Peyer's patch (tissue), 4 donors: ENCODE measurements around the gene IMMP1L. TPM values are rescaled to one million over a fixed set of nuclear protein-coding genes. Genes with fewer than 3 reads are reported as not detected.

Experiments
- DNase-seq, 3 donors: peaks; one replicate each; pipeline ENCODE4 v3.0.0-alpha.2; 2017 to 2019
- H3K27ac ChIP-seq, 4 donors: fragments of 200-600 bp; sonication (generic); one replicate each; pipeline ENCODE4 v1.5.1; 2016 to 2019
- H3K27me3 ChIP-seq, 2 donors: fragments of 200-600 bp; sonication (generic); one replicate each; pipeline ENCODE4 v1.5.1; 2019
- H3K36me3 ChIP-seq, 3 donors: fragments of 200-600 bp; sonication (generic); one replicate each; pipeline ENCODE4 v1.5.1; 2016 to 2019
- H3K4me1 ChIP-seq, 4 donors: fragments of 200-600 bp; sonication (generic); one replicate each; pipeline ENCODE4 v1.5.1; 2016 to 2019
- H3K4me3 ChIP-seq, 4 donors: fragments of 200-600 bp; sonication (generic); 1 replicate in 3 of 4; 2 replicates in 1 of 4; pipeline ENCODE4 v1.5.1; 2016 to 2019; ENCODE audit warnings: mild to moderate bottlenecking in 1 of 4
- H3K9me3 ChIP-seq, 4 donors: fragments of 200-600 bp; sonication (generic); one replicate each; pipeline ENCODE4 v1.5.1; 2016 to 2019; ENCODE audit warnings: mild to moderate bottlenecking in 1 of 4
- CTCF ChIP-seq, 6 experiments: fragments of 450-650 bp in 4 of 6; fragments of 200-600 bp in 2 of 6; sonication (generic) in 1 of 6; IDR thresholded peaks; one replicate each; pipeline ENCODE4 v1.5.1; 2017 to 2019; ENCODE audit warnings: antibody characterized with exemption in 6 of 6, mild to moderate bottlenecking in 3 of 6, moderate library complexity in 1 of 6
- POLR2A ChIP-seq, 2 donors: fragments of 450-650 bp; IDR thresholded peaks; one replicate each; pipeline ENCODE4 v1.5.1; 2017; ENCODE audit warnings: antibody characterized with exemption in 2 of 2, mild to moderate bottlenecking in 2 of 2, moderate library complexity in 2 of 2
- total RNA-seq, 4 donors: library from RNA; depleted of rRNA; stranded (reverse); fragments of >200 nt; gene quantifications; one replicate each; pipeline ENCODE4 v1.1.0, GENCODE V29; 2016

Gene IMMP1L
- total RNA-seq, 4 donors from 2014 or later: 11.6 to 38.0 (median 20.1) TPM

GRCh38 chr11:31443802-31444201 lies 65.6 kb downstream of the IMMP1L start:
- Histone ChIP-seq H3K27ac (no peak overlapping the region), H3K36me3 (no peaks in the 10 kb centered on the region), H3K4me1 (no peaks in the 10 kb centered on the region), H3K27me3 (no peaks in the 10 kb centered on the region), H3K9me3 (no peaks in the 10 kb centered on the region), H3K4me3 (no peak overlapping the region)
- TF ChIP-seq CTCF (IDR thresholded peaks at IDR 0.05) (no peak), POLR2A (IDR thresholded peaks at IDR 0.05) (no peak)
- DNase-seq: no peak

GRCh38 chr11:31442086-31442485 lies 67.3 kb downstream of the IMMP1L start:
- Histone ChIP-seq H3K27ac (no peak overlapping the region), H3K36me3 (no peaks in the 10 kb centered on the region), H3K4me1 (no peaks in the 10 kb centered on the region), H3K27me3 (no peaks in the 10 kb centered on the region), H3K4me3 (no peak overlapping the region), H3K9me3 (no peaks in the 10 kb centered on the region)
- TF ChIP-seq POLR2A (IDR thresholded peaks at IDR 0.05) (no peak), CTCF (IDR thresholded peaks at IDR 0.05) (no peak)
- no peak for DNase-seq

- DNase-seq: no peak
- no peaks in the 10 kb centered on the region for H3K9me3 ChIP-seq
- no peaks in the 10 kb centered on the region for H3K36me3 ChIP-seq
- no peaks in the 10 kb centered on the region for H3K4me1 ChIP-seq
- H3K27ac ChIP-seq: no peak overlapping the region
- TF ChIP-seq CTCF (IDR thresholded peaks at IDR 0.05) (no peak), POLR2A (IDR thresholded peaks at IDR 0.05) (no peak)
- H3K27me3 ChIP-seq: no peaks in the 10 kb centered on the region
- H3K4me3 ChIP-seq: no peak overlapping the region
Measured at GRCh38 chr11:31441296-31441695, 68.1 kb downstream of the IMMP1L start.

- Histone ChIP-seq H3K27me3 (no peaks in the 10 kb centered on the region), H3K4me1 (no peaks in the 10 kb centered on the region), H3K9me3 (no peaks in the 10 kb centered on the region), H3K4me3 (no peak overlapping the region), H3K27ac (no peak overlapping the region), H3K36me3 (no peaks in the 10 kb centered on the region)
- TF ChIP-seq CTCF (IDR thresholded peaks at IDR 0.05) (no peak), POLR2A (IDR thresholded peaks at IDR 0.05) (no peak)
- DNase-seq: no peak
Measured at GRCh38 chr11:31437742-31438435, 71.5 kb downstream of the IMMP1L start.

GRCh38 chr11:31433851-31434250 lies 75.6 kb downstream of the IMMP1L start:
- no peak for DNase-seq
- TF ChIP-seq CTCF (IDR thresholded peaks at IDR 0.05) (no peak), POLR2A (IDR thresholded peaks at IDR 0.05) (no peak)

More at GRCh38 chr11:31433851-31434250, 75.6 kb downstream of the IMMP1L start:
- Histone ChIP-seq H3K27me3 (no peaks in the 10 kb centered on the region), H3K4me1 (no peaks in the 10 kb centered on the region), H3K4me3 (no peak overlapping the region), H3K27ac (no peak overlapping the region), H3K36me3 (peaks cover 0 to 10% (median 0%) of the 10 kb centered on the region in 3 donors), H3K9me3 (no peaks in the 10 kb centered on the region)
